ENCODE results near the gene ZNF500. TPM values are rescaled to one million over a fixed set of nuclear protein-coding genes. Genes with fewer than 3 reads are reported as not detected.

The ZNF500 gene
- total and polyA plus RNA-seq, 4 donors, result 3.0 to 7.4 (median 5.0) TPM

DNA sequence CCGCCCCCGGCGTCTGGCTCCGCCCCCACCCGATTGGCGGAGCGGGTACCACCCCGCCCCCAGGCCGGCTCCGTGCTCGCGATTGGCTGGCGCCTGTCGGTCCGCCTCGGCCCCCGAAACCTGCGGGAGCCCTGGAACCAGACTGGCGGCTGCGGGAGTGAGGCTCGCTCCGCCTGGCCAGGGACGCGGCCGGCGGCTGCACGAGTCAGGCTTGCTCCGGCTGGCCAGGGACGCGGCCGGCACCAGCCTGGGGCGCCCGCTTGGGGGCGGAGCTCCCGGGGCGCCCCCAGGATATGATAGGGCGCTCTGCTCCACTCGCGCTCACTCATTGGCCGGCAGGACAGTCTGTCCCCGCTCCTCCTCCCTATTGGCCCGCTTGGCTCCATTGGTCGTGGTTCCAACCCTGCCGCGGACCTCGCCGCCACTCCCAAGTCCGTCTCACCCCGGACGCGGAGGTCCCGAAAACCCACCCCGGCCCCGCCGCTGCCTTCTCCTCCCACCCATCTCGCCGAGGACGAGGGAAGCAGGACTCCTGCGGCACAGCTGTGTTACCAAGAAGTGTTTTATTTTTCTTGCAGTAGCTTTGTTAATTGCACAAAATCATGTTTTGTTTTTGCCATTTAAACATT lies 35.8 kb upstream of the ZNF500 start:
- peak overlapping the region; percentile 47 to 70 for H3K27ac ChIP-seq (ENCODE audit: low read depth in 1 of 2, low read length in 2 of 2)
- H3K36me3 ChIP-seq (ENCODE audit: control insufficient read depth in 4 of 4, insufficient read depth in 3 of 4, low read depth in 1 of 4, low read length in 3 of 4), result peaks cover 6 to 23% (median 10%) of the 10 kb centered on the region in 4 donors
- DNase-seq (ENCODE audit: low spot score), result peak; percentile 93
- H3K27me3 ChIP-seq (ENCODE audit: control insufficient read depth in 4 of 4, insufficient read depth in 4 of 4, low read length in 3 of 4), result no peaks in the 10 kb centered on the region
- under 1% methylated on average over 59 of the region's 59 CpGs for WGBS
- peak overlapping the region; percentile 73 to 89 (median 87) for H3K4me3 ChIP-seq (ENCODE audit: low read depth in 1 of 3, low read length in 3 of 3)
- H3K9ac ChIP-seq (ENCODE audit: low read depth in 1 of 2, low read length in 2 of 2), result peak overlapping the region in 1 of 2 donors; percentile 11
- no peaks in the 10 kb centered on the region for H3K9me3 ChIP-seq (ENCODE audit: control insufficient read depth in 4 of 4, low read length in 3 of 4)
- TF ChIP-seq FOXA2 (IDR thresholded peaks at IDR 0.05), result no peak
- TF ChIP-seq, protein P1, sequence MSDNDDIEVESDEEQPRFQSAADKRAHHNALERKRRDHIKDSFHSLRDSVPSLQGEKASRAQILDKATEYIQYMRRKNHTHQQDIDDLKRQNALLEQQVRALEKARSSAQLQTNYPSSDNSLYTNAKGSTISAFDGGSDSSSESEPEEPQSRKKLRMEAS (IDR thresholded peaks at IDR 0.05), result no peak
- peak; percentile 76 for TF ChIP-seq SP1 (IDR thresholded peaks at IDR 0.05)
- peaks cover 0 to 37% (median 11%) of the 10 kb centered on the region in 4 donors for H3K4me1 ChIP-seq (ENCODE audit: control insufficient read depth in 4 of 4, insufficient read depth in 4 of 4, low read length in 3 of 4)

GRCh38 chr16:4801962-4802658 lies 35.1 kb upstream of the ZNF500 start, which contains the start of gene ROGDI:
Gene ROGDI (minus strand): TSS chr16:4802633. CDS start chr16:4802571, 62 bp downstream.
- H3K36me3 ChIP-seq (ENCODE audit: control insufficient read depth in 4 of 4, insufficient read depth in 3 of 4, low read depth in 1 of 4, low read length in 3 of 4), result peaks cover 5 to 22% (median 11%) of the 10 kb centered on the region in 4 donors
- H3K4me1 ChIP-seq (ENCODE audit: control insufficient read depth in 4 of 4, insufficient read depth in 4 of 4, low read length in 3 of 4), result peaks cover 0 to 37% (median 11%) of the 10 kb centered on the region in 4 donors
- peak within 1 kb of the TSS; percentile 70 for H3K27ac ChIP-seq (ENCODE audit: low read depth in 1 of 2, low read length in 2 of 2)
- DNase-seq (ENCODE audit: low spot score), result peak; percentile 80
- no peak for TF ChIP-seq CTCF (IDR thresholded peaks at IDR 0.05; ENCODE audit: low read depth, low read length, missing input control)
- no peak for TF ChIP-seq JUND (IDR thresholded peaks at IDR 0.05)
- TF ChIP-seq, protein P2, sequence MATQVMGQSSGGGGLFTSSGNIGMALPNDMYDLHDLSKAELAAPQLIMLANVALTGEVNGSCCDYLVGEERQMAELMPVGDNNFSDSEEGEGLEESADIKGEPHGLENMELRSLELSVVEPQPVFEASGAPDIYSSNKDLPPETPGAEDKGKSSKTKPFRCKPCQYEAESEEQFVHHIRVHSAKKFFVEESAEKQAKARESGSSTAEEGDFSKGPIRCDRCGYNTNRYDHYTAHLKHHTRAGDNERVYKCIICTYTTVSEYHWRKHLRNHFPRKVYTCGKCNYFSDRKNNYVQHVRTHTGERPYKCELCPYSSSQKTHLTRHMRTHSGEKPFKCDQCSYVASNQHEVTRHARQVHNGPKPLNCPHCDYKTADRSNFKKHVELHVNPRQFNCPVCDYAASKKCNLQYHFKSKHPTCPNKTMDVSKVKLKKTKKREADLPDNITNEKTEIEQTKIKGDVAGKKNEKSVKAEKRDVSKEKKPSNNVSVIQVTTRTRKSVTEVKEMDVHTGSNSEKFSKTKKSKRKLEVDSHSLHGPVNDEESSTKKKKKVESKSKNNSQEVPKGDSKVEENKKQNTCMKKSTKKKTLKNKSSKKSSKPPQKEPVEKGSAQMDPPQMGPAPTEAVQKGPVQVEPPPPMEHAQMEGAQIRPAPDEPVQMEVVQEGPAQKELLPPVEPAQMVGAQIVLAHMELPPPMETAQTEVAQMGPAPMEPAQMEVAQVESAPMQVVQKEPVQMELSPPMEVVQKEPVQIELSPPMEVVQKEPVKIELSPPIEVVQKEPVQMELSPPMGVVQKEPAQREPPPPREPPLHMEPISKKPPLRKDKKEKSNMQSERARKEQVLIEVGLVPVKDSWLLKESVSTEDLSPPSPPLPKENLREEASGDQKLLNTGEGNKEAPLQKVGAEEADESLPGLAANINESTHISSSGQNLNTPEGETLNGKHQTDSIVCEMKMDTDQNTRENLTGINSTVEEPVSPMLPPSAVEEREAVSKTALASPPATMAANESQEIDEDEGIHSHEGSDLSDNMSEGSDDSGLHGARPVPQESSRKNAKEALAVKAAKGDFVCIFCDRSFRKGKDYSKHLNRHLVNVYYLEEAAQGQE (IDR thresholded peaks at IDR 0.05), result peak; percentile 33
- TF ChIP-seq NR2F2 (IDR thresholded peaks at IDR 0.05), result no peak
- no peak for TF ChIP-seq HNF4A (conservative IDR thresholded peaks at IDR 0.05)
- peak in 1 of 2 donors; percentile 22 for TF ChIP-seq RAD21 (IDR thresholded peaks at IDR 0.05)
- TF ChIP-seq HNF4G (IDR thresholded peaks at IDR 0.05), result no peak
- no peak for TF ChIP-seq TAF1 (conservative IDR thresholded peaks at IDR 0.05)
- peak; percentile 37 for TF ChIP-seq SP1 (IDR thresholded peaks at IDR 0.05)
- TF ChIP-seq ZBTB33 (IDR thresholded peaks at IDR 0.05), result no peak
- TF ChIP-seq EGR1 (IDR thresholded peaks at IDR 0.05; ENCODE audit: low read depth in 2 of 2), result no peak
- TF ChIP-seq GABPA (IDR thresholded peaks at IDR 0.05 in 1 of 2, conservative IDR thresholded peaks at IDR 0.05 in 1 of 2), result peak in 1 of 2 donors; percentile 8
- TF ChIP-seq FOXA1 (IDR thresholded peaks at IDR 0.05), result no peak
- TF ChIP-seq ATF3 (IDR thresholded peaks at IDR 0.05), result no peak
- TF ChIP-seq, protein P1 (IDR thresholded peaks at IDR 0.05), result no peak
- no peak for TF ChIP-seq FOXA2 (IDR thresholded peaks at IDR 0.05)
- peak; percentile 39 to 58 for TF ChIP-seq RXRA (IDR thresholded peaks at IDR 0.05)
- TF ChIP-seq YY1 (IDR thresholded peaks at IDR 0.05), result peak; percentile 20
- peak within 1 kb of the TSS; percentile 30 to 72 for H3K9ac ChIP-seq (ENCODE audit: low read depth in 1 of 2, low read length in 2 of 2)
- H3K9me3 ChIP-seq (ENCODE audit: control insufficient read depth in 4 of 4, low read length in 3 of 4), result no peaks in the 10 kb centered on the region
- H3K4me3 ChIP-seq (ENCODE audit: low read depth in 1 of 3, low read length in 3 of 3), result peak within 1 kb of the TSS; percentile 73 to 89 (median 87)
- no peaks in the 10 kb centered on the region for H3K27me3 ChIP-seq (ENCODE audit: control insufficient read depth in 4 of 4, insufficient read depth in 4 of 4, low read length in 3 of 4)
- under 1% methylated on average over 70 of the region's 70 CpGs for WGBS
